NB4 (cell line): ENCODE results near the gene YBEY.

Source experiments
- POLR2A ChIP-seq: IDR thresholded peaks from 2 replicates; pipeline ENCODE4 v1.6.1; 2011; ENCODE audit warnings: mild to moderate bottlenecking; ENCODE audit not compliant: insufficient read length; ENCODE audit errors: extremely low read depth
- TF ChIP-seq, protein P1 (sequence below): IDR thresholded peaks from one replicate; pipeline ENCODE4 v1.5.1; 2012; ENCODE audit warnings: low read depth, low read length

- TF ChIP-seq, protein P1, sequence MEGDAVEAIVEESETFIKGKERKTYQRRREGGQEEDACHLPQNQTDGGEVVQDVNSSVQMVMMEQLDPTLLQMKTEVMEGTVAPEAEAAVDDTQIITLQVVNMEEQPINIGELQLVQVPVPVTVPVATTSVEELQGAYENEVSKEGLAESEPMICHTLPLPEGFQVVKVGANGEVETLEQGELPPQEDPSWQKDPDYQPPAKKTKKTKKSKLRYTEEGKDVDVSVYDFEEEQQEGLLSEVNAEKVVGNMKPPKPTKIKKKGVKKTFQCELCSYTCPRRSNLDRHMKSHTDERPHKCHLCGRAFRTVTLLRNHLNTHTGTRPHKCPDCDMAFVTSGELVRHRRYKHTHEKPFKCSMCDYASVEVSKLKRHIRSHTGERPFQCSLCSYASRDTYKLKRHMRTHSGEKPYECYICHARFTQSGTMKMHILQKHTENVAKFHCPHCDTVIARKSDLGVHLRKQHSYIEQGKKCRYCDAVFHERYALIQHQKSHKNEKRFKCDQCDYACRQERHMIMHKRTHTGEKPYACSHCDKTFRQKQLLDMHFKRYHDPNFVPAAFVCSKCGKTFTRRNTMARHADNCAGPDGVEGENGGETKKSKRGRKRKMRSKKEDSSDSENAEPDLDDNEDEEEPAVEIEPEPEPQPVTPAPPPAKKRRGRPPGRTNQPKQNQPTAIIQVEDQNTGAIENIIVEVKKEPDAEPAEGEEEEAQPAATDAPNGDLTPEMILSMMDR, result no peak
- no peak for TF ChIP-seq POLR2A
Measured at GRCh38 chr21:46299167-46299566, 13.0 kb downstream of the YBEY start.
